GM13976 (cell line): Measurements from ENCODE around the gene OR6C68.
"Not testable (repeated sequence)": the region's sequence is repeated elsewhere in the genome, so short reads cannot be mapped to it uniquely, and the experiment has no call there.

Experiments
- DNase-seq: peaks from one replicate; pipeline ENCODE4 v3.0.0; 2012; ENCODE audit warnings: low spot score
- in situ Hi-C: fragments of 300-500 bp; cut with MboI; formaldehyde crosslinking; loops from one replicate; pipeline ENCODE4 v1.12.0; 2022; ENCODE audit warnings: low sequenced_read_pairs, mixed read lengths, inconsistent platforms; ENCODE audit not compliant: unreplicated experiment
- TF ChIP-seq, protein P1 (sequence below): IDR thresholded peaks from 2 replicates; pipeline ENCODE4 v1.5.1; 2012; ENCODE audit warnings: borderline replicate concordance, mild to moderate bottlenecking; ENCODE audit not compliant: insufficient read depth; ENCODE audit errors: extremely low read depth, missing control alignments, control extremely low read depth

OR6C68 gene

GRCh38 chr12:55492078-55492477 is at the start of gene OR6C68:
Gene OR6C68, plus strand, starts transcription at chr12:55492378. Its CDS starts 0 bp downstream, at chr12:55492378.
- in situ Hi-C loops = no loop called here
- DNase-seq = no peak

DNA sequence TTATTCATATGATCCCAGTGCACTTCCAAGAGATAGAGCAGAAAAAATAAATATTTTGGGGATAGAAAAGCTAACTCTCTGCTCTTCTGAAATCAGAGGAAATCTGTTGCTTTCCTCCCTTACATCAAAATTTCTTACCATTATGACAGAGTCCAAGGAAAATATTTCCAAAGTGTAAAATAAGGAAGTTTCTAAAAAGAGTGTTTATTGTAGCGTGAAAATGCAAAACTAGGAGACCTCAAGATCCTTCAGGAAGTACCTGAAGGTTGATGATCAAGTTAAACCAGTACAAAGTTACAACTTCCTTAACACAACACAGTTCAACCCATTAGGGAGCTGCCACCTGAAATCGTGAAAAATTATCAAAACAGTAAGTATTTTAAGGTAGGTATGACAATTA is 48.4 kb upstream of the OR6C68 start, which contains the start of gene OR6C2:
TSS of gene OR6C2 (plus strand) at position 301 of the 400 bp plus-strand sequence. CDS start 8,138 bp downstream, outside the sequence.
- TF ChIP-seq, protein P1, sequence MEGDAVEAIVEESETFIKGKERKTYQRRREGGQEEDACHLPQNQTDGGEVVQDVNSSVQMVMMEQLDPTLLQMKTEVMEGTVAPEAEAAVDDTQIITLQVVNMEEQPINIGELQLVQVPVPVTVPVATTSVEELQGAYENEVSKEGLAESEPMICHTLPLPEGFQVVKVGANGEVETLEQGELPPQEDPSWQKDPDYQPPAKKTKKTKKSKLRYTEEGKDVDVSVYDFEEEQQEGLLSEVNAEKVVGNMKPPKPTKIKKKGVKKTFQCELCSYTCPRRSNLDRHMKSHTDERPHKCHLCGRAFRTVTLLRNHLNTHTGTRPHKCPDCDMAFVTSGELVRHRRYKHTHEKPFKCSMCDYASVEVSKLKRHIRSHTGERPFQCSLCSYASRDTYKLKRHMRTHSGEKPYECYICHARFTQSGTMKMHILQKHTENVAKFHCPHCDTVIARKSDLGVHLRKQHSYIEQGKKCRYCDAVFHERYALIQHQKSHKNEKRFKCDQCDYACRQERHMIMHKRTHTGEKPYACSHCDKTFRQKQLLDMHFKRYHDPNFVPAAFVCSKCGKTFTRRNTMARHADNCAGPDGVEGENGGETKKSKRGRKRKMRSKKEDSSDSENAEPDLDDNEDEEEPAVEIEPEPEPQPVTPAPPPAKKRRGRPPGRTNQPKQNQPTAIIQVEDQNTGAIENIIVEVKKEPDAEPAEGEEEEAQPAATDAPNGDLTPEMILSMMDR = no peak
- DNase-seq = no peak
- in situ Hi-C loops = no loop called here

More at GRCh38 chr12:55492078-55492477, at the start of gene OR6C68:
- TF ChIP-seq, protein P1 = no peak

- DNase-seq = no peak
- in situ Hi-C loops = no loop called here
- TF ChIP-seq, protein P1 = no peak
Measured at GRCh38 chr12:55445357-55445756, 46.8 kb upstream of the OR6C68 start.

GRCh38 chr12:55446326-55446725 is 45.9 kb upstream of the OR6C68 start:
- TF ChIP-seq, protein P1 = no peak
- in situ Hi-C loops = no loop called here
- no peak for DNase-seq

GRCh38 chr12:55448825-55449224 is 43.4 kb upstream of the OR6C68 start:
- TF ChIP-seq, protein P1 = no peak
- in situ Hi-C loops = no loop called here
- DNase-seq = no peak

- in situ Hi-C loops = not testable (repeated sequence)
Measured at GRCh38 chr12:55464926-55465325, 27.3 kb upstream of the OR6C68 start.

GRCh38 chr12:55467836-55468235 is 24.3 kb upstream of the OR6C68 start:
- in situ Hi-C loops = no loop called here
- TF ChIP-seq, protein P1 = no peak
- no peak for DNase-seq

More at GRCh38 chr12:55464926-55465325, 27.3 kb upstream of the OR6C68 start:
- DNase-seq = not testable (repeated sequence)
